Hepatic stellate cell (primary cell): ENCODE measurements around the gene IYD.
"Not testable (repeated sequence)": the region's sequence is repeated elsewhere in the genome, so short reads cannot be mapped to it uniquely, and the experiment has no call there.

Experiments
- DNase-seq: peaks from one replicate; pipeline ENCODE4 v3.0.0; 2011; ENCODE audit warnings: low spot score

Gene IYD

GRCh38 chr6:150430815-150431214 lies 62.0 kb downstream of the IYD start:
- DNase-seq, result no peak

GRCh38 chr6:150435360-150435759 lies 66.5 kb downstream of the IYD start:
- no peak for DNase-seq

- DNase-seq, result no peak
Measured at GRCh38 chr6:150435832-150436231, 67.0 kb downstream of the IYD start.

- DNase-seq, result no peak
Measured at GRCh38 chr6:150439373-150439772, 70.6 kb downstream of the IYD start.

- no peak for DNase-seq
Measured at GRCh38 chr6:150443621-150444020, 74.8 kb downstream of the IYD start.

- no peak for DNase-seq
Measured at GRCh38 chr6:150444308-150444707, 75.5 kb downstream of the IYD start.

- no peak for DNase-seq
Measured at GRCh38 chr6:150445486-150445885, 76.7 kb downstream of the IYD start.

- DNase-seq, result no peak
Measured at GRCh38 chr6:150448221-150448620, 79.4 kb downstream of the IYD start.

- DNase-seq, result not testable (repeated sequence)
Measured at GRCh38 chr6:150449055-150449454, 80.2 kb downstream of the IYD start.

GRCh38 chr6:150450918-150451317 lies 82.1 kb downstream of the IYD start:
- no peak for DNase-seq

GRCh38 chr6:150451807-150452427 lies 83.1 kb downstream of the IYD start:
- no peak for DNase-seq

GRCh38 chr6:150452428-150453243 lies 83.8 kb downstream of the IYD start:
- no peak for DNase-seq

- no peak for DNase-seq
Measured at GRCh38 chr6:150453357-150453756, 84.5 kb downstream of the IYD start.
